NCI-H146 (cell line): ENCODE data around the gene GNB1.

Experiments used
- DNase-seq: peaks from one replicate; lab custom pipeline; 2025; lab: John Stamatoyannopoulos, UW

Gene GNB1

DNA sequence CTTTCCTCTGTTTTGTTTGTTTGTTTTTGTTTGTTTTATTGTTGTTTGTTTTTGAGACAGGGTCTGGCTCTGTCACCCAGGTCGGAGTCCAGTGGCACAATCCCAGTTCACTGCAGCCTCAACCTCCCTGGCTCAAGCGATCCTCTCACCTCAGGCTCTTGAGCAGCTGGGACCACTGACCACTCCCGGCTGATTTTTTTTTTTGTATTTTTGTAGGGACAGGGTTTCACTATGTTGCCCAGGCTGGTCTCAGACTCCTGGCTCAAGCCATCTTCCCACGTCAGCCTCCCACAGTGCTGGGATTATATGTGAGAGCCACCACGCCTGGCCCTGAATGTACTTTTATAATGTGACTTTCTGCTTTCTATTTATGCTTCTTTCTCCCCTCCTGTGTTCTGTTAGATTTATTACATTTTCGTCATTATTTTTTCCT lies 19.2 kb upstream of the GNB1 start:
- DNase-seq, result no peak

DNA sequence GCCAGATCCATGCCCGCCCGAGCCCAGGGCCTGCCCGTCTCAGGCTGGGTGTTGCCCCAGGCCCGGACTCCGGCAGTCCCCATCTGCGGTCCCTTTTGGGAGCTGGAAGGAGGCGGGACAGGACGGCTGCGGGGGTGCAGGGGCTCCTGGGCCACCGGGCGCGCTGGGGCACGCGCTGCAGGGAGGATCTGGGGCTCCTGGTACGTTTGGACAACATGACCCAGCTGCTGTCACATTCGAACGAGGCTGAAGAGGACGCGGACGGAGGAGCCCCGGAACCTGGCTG lies 17.6 kb upstream of the GNB1 start:
- no peak for DNase-seq

DNA sequence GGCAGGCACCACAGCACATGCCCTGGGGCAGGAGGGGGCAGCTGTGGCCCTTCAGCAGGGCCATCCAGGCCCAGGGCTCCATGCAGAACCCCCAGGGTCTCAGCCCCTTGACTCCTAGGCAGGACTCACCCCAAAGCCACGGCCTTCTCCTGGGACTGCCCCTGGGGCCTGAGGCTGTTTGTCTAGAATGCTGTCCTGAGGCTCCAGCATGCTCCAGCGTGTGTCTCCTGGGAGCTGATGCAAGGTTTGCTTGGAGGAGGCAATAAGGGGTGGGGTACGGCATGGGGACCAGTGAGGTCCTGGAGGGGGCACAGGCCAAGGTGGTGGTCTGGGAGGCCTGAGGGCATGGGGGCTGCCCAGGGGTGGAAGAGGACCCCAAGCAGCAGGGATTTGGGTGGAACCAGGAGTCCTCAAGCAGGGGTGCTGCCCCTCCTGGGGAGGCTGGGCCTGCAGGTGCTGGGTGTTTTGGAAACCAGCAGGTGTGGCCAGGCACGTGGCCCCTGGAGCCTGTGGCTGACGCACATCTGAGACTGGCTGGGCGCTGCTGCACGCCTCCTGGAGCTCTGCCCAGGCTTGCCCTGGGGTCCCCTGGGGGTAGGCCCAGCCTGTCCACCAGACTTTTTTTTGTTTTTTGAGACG lies 16.3 kb upstream of the GNB1 start:
- DNase-seq, result peak; percentile 16

DNA sequence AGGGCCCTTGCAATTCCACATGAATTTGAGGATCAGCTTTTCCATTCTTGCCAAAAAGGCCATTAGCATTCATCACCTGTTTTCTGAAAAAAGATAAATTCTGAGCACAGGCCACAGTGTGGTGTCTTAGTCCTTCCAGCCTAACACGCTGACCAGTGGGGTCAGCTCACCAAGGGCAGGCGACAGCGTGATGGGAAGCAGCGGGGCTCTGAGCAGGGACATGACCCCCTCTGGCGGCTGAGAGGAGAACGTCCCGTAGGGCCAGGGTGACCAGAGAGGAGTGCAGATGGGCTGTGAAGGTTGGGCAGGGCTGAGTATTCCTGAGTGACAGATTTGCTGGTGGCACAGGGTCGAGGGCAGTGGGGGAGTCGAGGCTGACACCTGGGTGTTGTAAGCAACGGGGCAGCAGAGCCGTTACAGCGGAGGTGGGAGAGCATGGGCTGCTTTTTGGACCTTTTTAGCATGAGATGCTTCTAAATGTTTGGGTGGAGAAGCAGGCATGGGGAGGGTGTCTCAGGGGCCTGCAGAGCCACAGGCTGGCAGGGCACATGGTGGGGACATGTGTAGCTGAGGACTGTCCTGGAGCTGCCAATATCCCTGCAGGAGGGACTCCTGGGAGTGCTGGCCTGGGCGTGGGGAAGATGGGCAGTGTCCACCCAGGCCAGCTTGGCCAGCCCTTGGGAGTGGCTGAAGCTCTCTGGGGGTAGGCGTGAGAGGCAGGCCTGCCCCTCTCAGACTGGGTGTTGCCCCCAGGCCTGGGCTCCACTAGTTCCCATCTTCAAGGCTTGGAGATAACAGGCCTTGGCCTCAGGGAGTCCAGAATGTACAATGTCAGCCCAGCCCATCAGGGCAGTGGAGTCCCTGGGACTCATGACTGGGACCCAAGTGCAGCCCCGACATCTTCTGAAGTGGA lies 15.6 kb upstream of the GNB1 start:
- peak; percentile 59 for DNase-seq

DNA sequence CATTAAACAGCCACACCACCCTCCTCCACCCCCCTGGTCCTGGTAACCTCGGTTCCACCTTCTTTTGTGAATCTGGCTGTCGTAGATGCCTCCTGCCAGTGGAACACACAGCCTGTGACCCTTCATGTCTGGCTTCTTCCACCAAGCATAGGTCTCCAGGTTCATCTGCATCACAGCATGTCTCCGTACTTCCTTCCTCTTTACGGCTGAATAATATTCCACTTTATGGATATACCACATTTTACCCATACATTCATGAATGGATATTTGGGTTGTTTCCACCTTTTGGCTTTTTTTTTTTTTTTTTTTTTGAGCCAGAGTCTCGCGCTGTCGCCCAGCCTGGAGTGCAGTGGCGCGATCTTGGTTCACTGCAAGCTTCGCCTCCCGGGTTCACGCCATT lies 12.3 kb upstream of the GNB1 start:
- no peak for DNase-seq

DNA sequence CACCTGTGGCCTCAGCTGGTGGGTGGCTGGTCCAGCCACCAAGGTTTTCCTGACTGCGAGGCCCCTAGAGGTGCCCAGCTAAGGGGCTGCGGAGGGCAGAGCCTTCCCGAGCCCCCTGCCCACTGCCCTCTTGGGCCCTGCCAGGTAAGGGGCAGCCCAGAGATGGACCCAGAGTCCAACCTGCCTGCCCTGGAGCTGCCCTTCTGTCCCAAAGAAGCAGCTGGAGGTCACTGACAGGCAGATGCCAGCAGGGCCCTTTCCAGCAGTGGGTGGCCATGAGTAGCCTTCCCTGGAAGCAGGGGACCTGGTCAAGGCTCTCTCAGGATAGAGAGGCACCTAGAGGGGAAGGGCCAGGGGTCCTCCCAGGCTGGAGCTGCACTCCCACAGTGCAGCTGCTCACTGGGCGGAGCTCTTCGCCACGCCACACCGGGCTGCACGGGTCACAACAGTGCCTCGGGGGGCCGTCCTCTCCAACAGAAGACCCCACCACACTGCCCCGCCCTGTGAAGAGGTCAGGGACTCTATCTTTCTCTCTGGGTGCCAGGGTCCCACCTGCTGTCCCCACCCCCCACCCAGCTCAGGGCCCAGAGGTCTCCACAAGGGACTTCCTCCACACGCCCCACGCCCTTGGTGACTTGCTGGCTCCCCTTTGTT lies 10.9 kb upstream of the GNB1 start:
- no peak for DNase-seq

DNA sequence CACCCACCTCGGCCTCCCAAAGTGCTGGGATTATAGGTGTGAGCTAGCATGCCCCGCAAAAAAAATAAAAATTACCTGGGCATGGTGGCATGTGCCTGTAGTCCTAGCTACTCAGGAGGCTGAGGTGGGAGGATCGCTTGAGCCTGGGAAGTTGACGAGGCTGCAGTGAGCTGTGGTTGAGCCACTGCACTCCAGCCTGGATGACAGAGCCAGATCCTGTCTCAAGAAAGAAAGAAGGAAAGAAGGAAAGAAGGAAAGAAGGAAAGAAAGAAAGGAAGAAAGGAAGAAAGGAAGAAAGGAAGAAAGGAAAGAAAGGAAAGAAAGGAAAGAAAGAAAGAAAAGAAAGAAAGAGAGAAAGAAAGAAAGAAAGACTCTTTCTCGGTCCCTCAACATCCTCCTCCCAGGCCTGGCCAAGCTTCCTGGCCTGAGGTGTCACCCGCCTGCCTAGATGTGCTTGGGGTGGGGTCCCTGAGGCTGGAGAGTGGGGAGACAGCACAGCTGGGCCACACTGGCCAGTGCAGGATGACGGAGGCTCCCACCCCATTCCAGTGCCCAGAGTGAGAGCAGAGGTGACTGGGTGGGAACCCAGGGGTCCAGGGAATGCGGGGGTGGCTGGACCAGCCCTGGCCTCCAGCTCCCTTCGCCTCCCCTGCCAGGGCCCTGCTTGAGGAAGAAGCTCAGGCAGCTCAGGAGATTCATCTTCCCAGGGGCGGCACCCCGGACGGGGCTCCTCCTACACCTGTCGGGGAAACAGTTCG lies 10.2 kb upstream of the GNB1 start:
- no peak for DNase-seq

DNA sequence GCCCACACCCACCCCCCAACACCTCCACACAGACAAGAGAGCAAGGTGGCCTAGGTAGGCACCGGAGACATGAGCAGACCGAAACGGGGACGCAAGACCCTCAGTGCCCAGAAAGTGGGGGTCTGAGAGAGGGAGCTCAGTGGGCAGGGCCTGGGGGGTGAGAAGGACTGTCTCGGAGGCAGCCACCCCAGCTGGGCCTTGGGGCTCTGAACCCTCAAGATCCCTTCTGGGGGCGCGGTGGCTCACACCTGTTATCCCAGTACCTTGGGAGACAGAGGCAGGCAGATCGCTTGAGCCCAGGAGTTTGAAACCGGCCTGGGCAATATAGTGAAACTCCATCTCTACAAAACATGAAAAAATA lies 9.1 kb upstream of the GNB1 start:
- no peak for DNase-seq

DNA sequence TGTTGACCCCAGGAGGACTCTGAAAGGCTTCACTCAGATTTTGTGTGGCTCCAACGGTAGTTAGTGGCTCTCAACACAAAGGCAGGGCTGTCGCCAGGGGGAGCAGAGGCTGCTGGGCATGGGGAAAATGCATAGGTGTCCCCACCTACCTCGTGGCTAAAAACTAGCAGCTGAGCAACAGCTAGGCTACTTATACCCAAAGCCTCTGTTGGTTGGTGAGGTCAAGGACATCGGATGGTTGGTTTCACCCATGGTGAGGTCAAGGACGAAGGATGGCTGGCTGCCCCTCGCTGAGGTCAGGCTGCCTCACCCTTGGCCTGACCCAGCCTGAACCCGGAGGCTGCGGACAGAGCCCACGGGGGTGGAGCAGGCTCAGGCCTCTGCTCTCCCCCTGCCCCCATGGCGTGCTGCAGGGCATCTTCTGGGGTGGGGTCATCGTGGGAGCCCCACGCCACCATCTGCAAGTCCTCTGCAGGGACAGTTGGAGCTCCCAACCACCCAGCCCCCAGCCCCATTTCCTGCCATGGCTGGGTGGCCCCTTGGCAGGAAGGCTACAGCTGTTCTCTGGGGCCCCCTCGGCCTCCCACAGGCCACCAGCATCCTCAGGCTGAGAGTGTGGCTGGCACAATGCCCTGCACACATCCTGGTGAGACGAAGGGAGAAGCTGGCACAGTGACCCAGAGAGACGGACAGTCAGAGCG lies 8.5 kb upstream of the GNB1 start:
- peak; percentile 8 for DNase-seq

DNA sequence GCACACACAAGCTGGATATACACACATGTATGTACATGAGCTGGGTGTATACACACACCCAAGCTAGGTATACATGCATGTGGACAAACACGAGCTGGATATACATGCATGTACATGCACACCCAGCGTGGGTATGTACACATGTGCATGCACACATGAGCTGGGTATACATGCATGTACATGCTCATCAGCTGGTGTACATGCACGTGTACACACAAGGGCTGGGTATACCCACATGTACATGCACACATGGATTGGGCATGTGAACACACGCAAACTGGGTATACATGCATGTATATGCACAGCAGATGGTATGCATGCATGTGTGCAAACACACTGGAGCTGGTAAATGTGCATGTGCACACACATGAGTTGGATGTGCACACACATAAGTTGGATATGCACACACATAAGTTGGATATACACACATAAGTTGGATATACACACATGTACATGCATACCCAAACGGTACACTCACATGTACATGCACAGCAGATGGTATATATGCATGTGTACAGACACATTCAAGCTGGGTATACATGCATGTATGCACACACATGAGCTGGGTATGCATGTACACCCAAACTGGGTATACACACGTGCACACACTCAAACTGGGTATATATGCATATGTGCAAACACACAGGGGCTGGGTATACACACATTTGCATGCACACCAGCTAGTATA lies 7.5 kb upstream of the GNB1 start:
- no peak for DNase-seq

DNA sequence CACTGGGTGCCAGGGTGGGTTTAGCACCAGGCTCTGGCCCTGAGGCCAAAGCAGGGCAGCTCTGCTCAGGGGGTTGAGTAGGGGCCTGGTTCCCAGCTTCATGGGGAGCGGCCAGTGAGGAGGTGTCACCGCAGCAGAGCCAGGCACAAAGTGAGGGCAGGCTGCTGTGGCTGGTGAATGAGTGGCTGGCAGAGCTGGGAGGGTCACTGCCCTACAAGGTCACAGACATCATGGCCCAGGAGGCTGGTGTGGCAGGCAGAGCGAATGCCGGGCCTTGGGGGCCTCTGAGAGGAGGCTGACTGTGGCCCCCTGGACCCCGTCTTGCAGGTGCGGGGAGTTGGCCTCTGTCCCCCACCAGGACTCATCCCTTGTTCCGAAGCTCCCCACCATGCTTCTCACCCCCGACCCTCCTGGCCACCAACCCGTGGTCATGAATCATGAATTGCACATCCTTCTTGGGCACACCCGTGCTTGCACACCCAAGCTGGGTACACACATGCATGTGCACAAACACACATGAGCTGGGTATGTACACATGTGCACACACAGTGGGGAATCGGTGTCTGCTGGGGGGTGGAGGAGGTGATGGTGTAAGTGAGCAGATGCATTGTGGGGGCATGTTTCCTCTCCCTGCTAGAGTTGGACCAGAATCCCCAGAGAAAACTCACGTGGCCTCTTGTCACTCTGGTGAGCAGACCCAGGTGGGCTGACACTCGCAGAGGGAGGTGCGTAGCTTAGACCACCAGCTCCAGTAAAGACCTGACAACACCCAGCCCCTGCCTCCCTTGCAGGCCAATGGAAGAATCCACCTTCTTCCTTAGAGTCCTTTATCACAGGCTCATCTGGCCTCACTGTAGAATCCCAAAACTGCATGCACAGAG lies 4.8 kb upstream of the GNB1 start:
- DNase-seq, result no peak

DNA sequence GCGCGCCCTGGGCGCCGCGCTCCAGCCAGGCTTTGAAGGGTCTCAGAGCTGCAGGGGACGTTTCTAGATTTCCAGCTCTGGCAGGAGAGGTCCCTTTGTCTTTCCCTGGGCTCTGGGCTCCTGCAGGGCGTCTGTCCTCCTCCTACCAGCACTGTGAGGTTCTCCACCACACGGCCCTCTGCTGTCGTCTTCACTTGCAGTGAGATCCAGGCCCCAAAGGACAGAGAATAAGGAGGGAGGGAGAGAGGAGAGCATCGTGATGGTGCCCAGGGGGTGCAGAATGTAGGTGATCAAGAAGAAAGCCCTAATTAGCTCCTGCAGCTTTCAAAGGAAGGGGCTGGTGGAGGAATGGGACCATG lies 4.2 kb upstream of the GNB1 start:
- no peak for DNase-seq

DNA sequence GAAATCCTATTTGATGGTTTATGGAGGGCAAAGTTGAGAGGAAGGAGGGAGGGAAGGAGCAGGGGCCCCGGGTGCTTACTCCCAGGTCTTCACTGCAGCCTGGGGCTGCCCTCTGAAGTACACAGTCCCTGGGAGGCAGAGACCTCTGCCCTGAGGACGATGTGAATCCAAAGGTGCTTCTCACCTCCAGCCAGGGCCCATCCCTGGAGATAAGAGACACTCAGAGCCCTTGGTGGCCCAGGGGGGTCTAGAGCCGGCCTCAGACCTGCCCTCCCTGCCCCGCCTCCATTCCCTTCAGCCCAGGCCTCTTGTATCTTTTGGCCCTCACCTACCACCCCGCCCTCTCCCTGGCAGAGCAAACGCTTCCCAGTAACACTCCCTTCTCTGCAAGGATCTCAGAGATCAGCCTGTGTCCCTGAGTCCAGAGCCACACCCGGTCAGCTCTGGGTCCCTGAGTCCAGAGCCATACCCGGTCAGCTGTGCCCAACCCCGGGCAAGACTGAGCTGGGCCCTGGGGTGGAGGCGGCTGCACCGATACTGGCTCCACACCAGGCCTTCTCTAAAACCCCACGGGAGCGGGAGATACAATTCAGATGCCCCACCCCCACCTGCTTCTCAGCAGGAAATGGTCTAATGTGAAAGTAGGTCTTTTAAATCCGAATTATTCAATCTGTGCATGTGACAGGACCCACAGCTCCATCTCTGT lies 3.6 kb upstream of the GNB1 start:
- DNase-seq, result no peak

DNA sequence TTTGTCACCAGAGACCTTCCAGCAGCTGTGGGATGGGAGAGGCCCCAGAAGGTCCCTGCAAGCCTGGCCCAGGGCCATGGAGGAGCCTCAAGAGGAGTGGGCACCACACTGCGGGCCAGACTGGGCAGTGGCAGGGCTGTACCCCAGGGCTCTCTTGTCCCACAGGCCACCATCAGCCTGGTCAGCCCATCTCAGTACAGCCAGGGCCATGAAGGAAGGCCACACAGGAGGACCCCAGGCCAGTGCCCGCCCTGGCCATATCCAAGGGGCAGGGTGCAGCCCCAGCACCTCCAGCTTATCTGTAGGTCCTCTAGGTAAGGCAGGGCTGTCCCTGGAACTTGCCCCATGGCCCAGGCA lies 3.1 kb upstream of the GNB1 start:
- no peak for DNase-seq

DNA sequence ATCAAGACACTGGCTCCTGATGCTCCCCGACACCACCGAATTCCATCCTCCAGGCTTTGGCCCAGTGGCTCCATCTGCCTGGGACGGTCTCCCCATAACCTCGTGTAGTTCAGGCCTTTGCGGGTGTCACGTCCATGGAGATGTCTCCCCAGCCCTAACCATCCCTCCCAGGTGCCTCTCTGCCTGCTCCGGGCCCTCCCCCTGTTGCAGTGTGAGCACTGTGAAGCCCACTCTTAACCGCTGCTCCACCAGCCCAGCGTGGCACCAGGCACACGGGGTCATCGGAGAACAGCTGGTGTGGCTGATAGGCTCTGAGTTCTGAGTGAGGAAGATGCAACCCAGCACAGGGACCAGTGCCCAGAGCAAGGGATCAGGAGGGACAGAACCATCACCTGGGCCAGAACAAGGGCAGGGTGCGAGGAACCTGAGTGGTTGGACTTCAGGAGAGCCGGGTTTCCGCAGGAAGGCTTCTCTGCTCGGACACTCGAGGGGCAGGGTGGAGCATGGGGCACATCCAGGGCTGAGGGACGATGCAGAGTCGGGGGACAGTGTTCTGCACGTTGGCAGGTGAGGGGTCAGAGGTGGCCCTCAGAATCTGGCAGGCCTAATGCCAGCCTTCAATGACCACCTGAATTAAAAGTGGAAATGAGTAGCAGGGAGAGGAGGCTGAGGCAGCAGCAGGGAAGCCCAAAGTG lies 2.6 kb upstream of the GNB1 start:
- DNase-seq, result no peak

DNA sequence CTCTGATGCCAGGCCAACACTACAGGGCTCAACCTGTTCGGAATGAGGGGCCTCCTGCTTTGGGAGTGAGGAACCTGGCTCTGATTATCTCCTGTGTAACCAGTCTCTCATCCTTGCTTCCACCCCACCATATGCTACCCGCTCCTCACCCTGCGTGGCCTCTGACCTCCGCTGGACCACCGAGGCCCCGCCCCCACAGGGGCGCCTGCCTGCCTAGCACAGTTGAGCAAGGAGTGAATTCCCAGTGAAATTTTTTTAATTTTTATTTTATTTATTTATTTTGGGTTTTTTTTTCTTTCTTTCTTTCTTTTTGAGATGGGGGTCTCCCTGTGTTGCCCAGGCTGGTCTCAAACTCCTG lies 1.9 kb upstream of the GNB1 start:
- no peak for DNase-seq

DNA sequence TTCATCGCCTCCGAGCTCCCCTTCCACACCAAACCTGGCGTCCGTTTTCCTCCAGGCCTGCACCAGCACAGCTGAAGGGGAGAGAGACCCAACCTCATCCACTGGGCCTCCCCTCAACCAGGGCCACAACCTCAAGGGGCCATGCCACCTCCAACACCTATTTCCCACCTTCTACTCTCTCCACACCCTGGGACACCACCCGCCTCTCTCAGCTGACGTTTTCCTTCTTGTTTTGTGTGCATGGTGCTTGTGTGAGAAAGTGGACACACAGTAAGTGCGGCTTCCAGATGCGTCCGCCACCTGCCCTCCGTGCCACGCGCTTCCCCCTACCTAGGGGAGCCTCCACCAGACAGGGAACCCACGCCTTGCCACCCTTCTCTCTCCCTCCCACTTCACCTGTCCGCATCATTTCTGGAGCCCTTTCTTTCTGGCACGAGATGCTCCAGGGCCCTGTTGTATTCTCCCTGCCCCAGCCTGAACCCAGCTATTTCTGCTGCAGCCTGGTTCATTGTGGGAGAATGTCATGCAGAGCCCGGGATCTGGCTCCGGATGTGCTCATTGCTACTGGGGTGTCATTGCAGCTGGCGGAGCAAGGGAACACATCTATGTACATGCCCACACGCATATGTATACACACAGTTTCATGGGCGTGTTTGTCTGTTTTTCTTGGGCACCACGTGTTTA lies 1.3 kb upstream of the GNB1 start:
- DNase-seq, result no peak

DNA sequence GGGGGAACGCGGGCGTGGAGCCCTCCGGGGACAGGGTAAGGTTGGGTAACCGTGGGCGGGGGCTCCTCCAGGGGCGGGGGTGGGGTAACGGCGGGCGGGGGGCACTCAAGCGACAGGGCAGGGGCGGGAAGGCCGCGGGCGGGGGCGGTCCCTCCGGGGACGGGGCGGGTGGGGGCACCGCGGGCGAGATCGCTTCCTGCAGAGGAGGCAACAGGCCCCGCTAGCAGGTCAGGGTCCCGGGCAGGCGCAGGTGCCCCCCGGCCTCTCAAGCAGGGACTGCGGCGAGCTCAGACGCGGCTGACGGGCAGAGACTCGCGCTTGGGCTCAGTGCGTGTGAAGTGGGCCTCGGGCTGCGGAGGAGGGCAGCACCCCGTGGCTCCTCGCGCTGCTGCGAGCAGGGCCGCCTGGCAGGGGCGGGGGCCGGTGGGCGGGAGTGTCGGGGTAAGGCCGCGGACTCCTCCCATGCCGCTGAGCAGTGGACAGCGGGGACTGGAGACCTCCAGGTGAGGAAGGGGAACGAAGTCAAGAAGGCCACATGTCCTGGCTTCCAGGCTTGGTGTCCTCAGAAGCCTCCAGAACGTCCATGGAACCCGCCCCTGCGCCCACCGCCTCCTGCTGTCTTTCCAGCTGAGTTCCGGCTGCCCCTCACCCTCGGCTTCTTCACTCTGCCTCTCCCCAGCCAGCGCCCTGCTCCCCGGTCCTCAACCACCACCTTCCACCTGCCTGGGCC lies 627 bp upstream of the GNB1 start:
- peak; percentile 81 for DNase-seq
